PC-9 (cell line): ENCODE data around the gene ATP1B1. TPM values are rescaled to one million over a fixed set of nuclear protein-coding genes. Genes with fewer than 3 reads are reported as not detected.

Source experiments
- BruUV-seq: library from RNA; stranded (reverse); fragments of 400-500 nt; replicated peaks from 2 replicates; lab custom pipeline; 2021; lab: Mats Ljungman, UMichigan
- CTCF ChIA-PET: fragments of 300-600 bp; sonication (Branson Sonifier 250); formaldehyde crosslinking; loops from one replicate; lab custom pipeline; 2022; ENCODE audit warnings: antibody characterized with exemption; lab: Charles Lee
- POLR2A ChIA-PET: fragments of 300-600 bp; sonication (Branson Sonifier 250); formaldehyde crosslinking; loops from one replicate; lab custom pipeline; 2022; ENCODE audit warnings: antibody characterized with exemption; ENCODE audit not compliant: unreplicated experiment; lab: Charles Lee
- DNase-seq, 2 experiments: peaks; one replicate each; pipeline versions ENCODE4 v3.0.0 to v3.0.0-alpha.2; 2015 to 2022; ENCODE audit warnings: mixed read lengths in 1 of 2
- H2AFZ ChIP-seq: fragments of 200-600 bp; sonication (generic); 2 replicates; pipeline ENCODE4 v1.8.1; 2017; ENCODE audit warnings: antibody characterized with exemption
- H3F3A ChIP-seq: fragments of 200-600 bp; sonication (generic); 2 replicates; pipeline ENCODE4 v1.8.1; 2017; ENCODE audit warnings: antibody characterized with exemption, mild to moderate bottlenecking, low read depth; ENCODE audit not compliant: insufficient read depth
- H3K27ac ChIP-seq: fragments of 200-600 bp; sonication (generic); 2 replicates; pipeline ENCODE4 v1.6.1; 2016; ENCODE audit warnings: mixed run types
- H3K27me3 ChIP-seq: fragments of 200-600 bp; sonication (generic); 2 replicates; pipeline ENCODE4 v1.6.1; 2016; ENCODE audit warnings: low read depth, mixed run types; ENCODE audit not compliant: insufficient read depth
- H3K36me3 ChIP-seq: fragments of 200-600 bp; sonication (generic); 2 replicates; pipeline ENCODE4 v1.6.1; 2016; ENCODE audit warnings: low read depth, mixed run types
- H3K4me1 ChIP-seq: fragments of 200-600 bp; sonication (generic); replicated peaks from 2 replicates; pipeline ENCODE4 v1.6.1; 2016; ENCODE audit warnings: mixed run types; ENCODE audit not compliant: insufficient read depth
- H3K4me2 ChIP-seq: fragments of 200-600 bp; sonication (generic); 2 replicates; pipeline ENCODE4 v1.6.1; 2017; ENCODE audit warnings: mixed run types
- H3K4me3 ChIP-seq: fragments of 200-600 bp; sonication (generic); 2 replicates; pipeline ENCODE4 v1.6.1; 2016; ENCODE audit warnings: mixed run types
- H3K79me2 ChIP-seq: fragments of 200-600 bp; sonication (generic); 2 replicates; pipeline ENCODE4 v1.6.1; 2017; ENCODE audit warnings: low read depth, mixed run types
- H3K9me2 ChIP-seq: fragments of 200-600 bp; sonication (generic); 2 replicates; pipeline ENCODE4 v1.8.1; 2017; ENCODE audit warnings: mild to moderate bottlenecking; ENCODE audit not compliant: insufficient read depth
- H3K9me3 ChIP-seq: fragments of 200-600 bp; sonication (generic); 2 replicates; pipeline ENCODE4 v1.8.1; 2016; ENCODE audit warnings: low read depth; ENCODE audit not compliant: insufficient read depth
- H4K20me1 ChIP-seq: fragments of 200-600 bp; sonication (generic); 2 replicates; pipeline ENCODE4 v1.8.1; 2017; ENCODE audit not compliant: insufficient read depth
- CTCF ChIP-seq: fragments of 200-600 bp; sonication (generic); conservative IDR thresholded peaks from 2 replicates; pipeline ENCODE4 v1.6.1; 2017; ENCODE audit warnings: mixed run types, antibody characterized with exemption, mild to moderate bottlenecking, moderate library complexity
- EZH2 ChIP-seq: fragments of 200-600 bp; sonication (generic); IDR thresholded peaks from 2 replicates; pipeline ENCODE4 v1.8.0; 2017; ENCODE audit warnings: antibody characterized with exemption, low read depth
- intact Hi-C: fragments of 100-400 bp; cut with micrococcal nuclease; formaldehyde crosslinking; loops from one replicate; pipeline ENCODE4 v1.10.0; 2022; ENCODE audit not compliant: unreplicated experiment
- total RNA-seq: library from RNA; stranded (reverse); gene quantifications from 2 replicates; pipeline ENCODE4 v1.2.3, GENCODE V29; 2021

Gene ATP1B1
- total RNA-seq, 1 experiment from 2014 or later = 110 TPM

- BruUV-seq = no TSS peak
- TF ChIP-seq CTCF (no peak), EZH2 (no peak)
- H3K9me2 ChIP-seq = no peaks in the 10 kb centered on the region
- no peak overlapping the region for H3K4me3 ChIP-seq
- no peak overlapping the region for H2AFZ ChIP-seq
- peaks cover 6% of the 10 kb centered on the region; the same call in 1 of the 2 replicates for H3F3A ChIP-seq
- no peaks in the 10 kb centered on the region for H3K79me2 ChIP-seq
- H3K27me3 ChIP-seq = no peaks in the 10 kb centered on the region
- no peaks in the 10 kb centered on the region for H3K9me3 ChIP-seq
- H3K27ac ChIP-seq = no peak overlapping the region
- DNase-seq = no peak
- intact Hi-C loops = no loop called here
- no peaks in the 10 kb centered on the region for H4K20me1 ChIP-seq
- ChIA-PET CTCF (no interaction called here), POLR2A (no interaction called here)
- H3K4me2 ChIP-seq = no peak overlapping the region
- no peaks in the 10 kb centered on the region for H3K36me3 ChIP-seq
- no peaks in the 10 kb centered on the region for H3K4me1 ChIP-seq
Observed at GRCh38 chr1:169138866-169139670, 32.6 kb downstream of the ATP1B1 start.

- Histone ChIP-seq H3K4me3 (no peak overlapping the region), H3K36me3 (no peaks in the 10 kb centered on the region), H3F3A (no peaks in the 10 kb centered on the region; the same call in 1 of the 2 replicates), H3K79me2 (no peaks in the 10 kb centered on the region), H3K27me3 (no peaks in the 10 kb centered on the region), H4K20me1 (no peaks in the 10 kb centered on the region), H3K9me3 (no peaks in the 10 kb centered on the region), H2AFZ (no peak overlapping the region), H3K27ac (no peak overlapping the region), H3K4me2 (no peak overlapping the region), H3K9me2 (no peaks in the 10 kb centered on the region), H3K4me1 (no peaks in the 10 kb centered on the region)
- no peak for DNase-seq
- no TSS peak for BruUV-seq
- ChIA-PET POLR2A (no interaction called here), CTCF (no interaction called here)
- intact Hi-C loops = no loop called here
- TF ChIP-seq EZH2 = no peak
- TF ChIP-seq CTCF = no peak
Observed at GRCh38 chr1:169141356-169141755, 34.9 kb downstream of the ATP1B1 start.

GRCh38 chr1:169142129-169142528 is 35.6 kb downstream of the ATP1B1 start:
- POLR2A ChIA-PET = no interaction called here
- Histone ChIP-seq H3K27ac (no peak overlapping the region), H3K36me3 (no peaks in the 10 kb centered on the region), H3K9me2 (no peaks in the 10 kb centered on the region), H3K4me3 (no peak overlapping the region), H3K79me2 (no peaks in the 10 kb centered on the region), H3K4me1 (no peaks in the 10 kb centered on the region), H2AFZ (no peak overlapping the region), H3K4me2 (no peak overlapping the region), H3K9me3 (no peaks in the 10 kb centered on the region), H3K27me3 (no peaks in the 10 kb centered on the region), H3F3A (no peaks in the 10 kb centered on the region), H4K20me1 (no peaks in the 10 kb centered on the region)
- BruUV-seq = no TSS peak
- TF ChIP-seq EZH2 (no peak), CTCF (no peak)
- CTCF ChIA-PET = no interaction called here
- intact Hi-C loops = no loop called here
- DNase-seq = no peak
